Fibroblast of mammary gland (primary cell): ENCODE results near the gene CREB3L2.
A peak's percentile ranks its signal among the peaks of the same experiment; 100 is the strongest.
"Not testable (repeated sequence)": the region's sequence is repeated elsewhere in the genome, so short reads cannot be mapped to it uniquely, and the experiment has no call there.

Experiments
- DNase-seq: peaks from one replicate; pipeline ENCODE4 v3.0.0-alpha.2; 2010; ENCODE audit warnings: low read depth
- H3K4me3 ChIP-seq: 2 replicates; pipeline ENCODE4 v1.5.1; 2011; ENCODE audit warnings: low read depth, mild to moderate bottlenecking, low read length, moderate library complexity; ENCODE audit not compliant: control insufficient read depth
- CTCF ChIP-seq: conservative IDR thresholded peaks from 2 replicates; pipeline ENCODE4 v1.5.1; 2011; ENCODE audit warnings: low read depth, low read length, inconsistent platforms; ENCODE audit not compliant: control insufficient read depth, insufficient read depth

Gene CREB3L2

GRCh38 chr7:137986252-137987017, 15.5 kb downstream of the CREB3L2 start:
- TF ChIP-seq CTCF: no peak
- peak; percentile 96 for DNase-seq
- H3K4me3 ChIP-seq: peak overlapping the region; percentile 13

GRCh38 chr7:137985897-137986251, 16.0 kb downstream of the CREB3L2 start:
- TF ChIP-seq CTCF: no peak
- H3K4me3 ChIP-seq: no peak overlapping the region
- no peak for DNase-seq

GRCh38 chr7:137985253-137985896, 16.5 kb downstream of the CREB3L2 start:
- DNase-seq: no peak
- H3K4me3 ChIP-seq: no peak overlapping the region
- no peak for TF ChIP-seq CTCF

- DNase-seq: no peak
- H3K4me3 ChIP-seq: no peak overlapping the region
- TF ChIP-seq CTCF: no peak
Measured at GRCh38 chr7:137984181-137985041, 17.5 kb downstream of the CREB3L2 start.

GRCh38 chr7:137983323-137984008, 18.4 kb downstream of the CREB3L2 start:
- no peak for DNase-seq
- no peak overlapping the region for H3K4me3 ChIP-seq
- TF ChIP-seq CTCF: no peak

- DNase-seq, H3K4me3 ChIP-seq: not testable (repeated sequence)
Measured at GRCh38 chr7:137982394-137982793, 19.5 kb downstream of the CREB3L2 start.
